Sigmoid colon (tissue), 4 donors: ENCODE results near the gene TCF7L1.

Source experiments
- EP300 ChIP-seq, 4 donors: sonication (generic); formaldehyde crosslinking; IDR thresholded peaks; one replicate each; pipeline ENCODE4 v1.6.1; 2017; ENCODE audit warnings: antibody characterized with exemption in 4 of 4
- POLR2A ChIP-seq, 2 donors: fragments of 450-650 bp; IDR thresholded peaks; one replicate each; pipeline ENCODE4 v1.6.1; 2016; ENCODE audit warnings: antibody characterized with exemption in 2 of 2, mild to moderate bottlenecking in 2 of 2, moderate library complexity in 2 of 2
- POLR2AphosphoS5 ChIP-seq, 4 donors: sonication (generic); formaldehyde crosslinking; IDR thresholded peaks; one replicate each; pipeline ENCODE4 v1.6.1; 2017; ENCODE audit warnings: antibody characterized with exemption in 4 of 4
- TF ChIP-seq, protein P1 (sequence below), 4 experiments: fragments of 450-650 bp in 3 of 4; fragments of 200-600 bp in 1 of 4; IDR thresholded peaks; one replicate each; pipeline ENCODE4 v1.5.1; 2016 to 2019; ENCODE audit warnings: antibody characterized with exemption in 4 of 4, mild to moderate bottlenecking in 3 of 4, moderate library complexity in 2 of 4

DNA sequence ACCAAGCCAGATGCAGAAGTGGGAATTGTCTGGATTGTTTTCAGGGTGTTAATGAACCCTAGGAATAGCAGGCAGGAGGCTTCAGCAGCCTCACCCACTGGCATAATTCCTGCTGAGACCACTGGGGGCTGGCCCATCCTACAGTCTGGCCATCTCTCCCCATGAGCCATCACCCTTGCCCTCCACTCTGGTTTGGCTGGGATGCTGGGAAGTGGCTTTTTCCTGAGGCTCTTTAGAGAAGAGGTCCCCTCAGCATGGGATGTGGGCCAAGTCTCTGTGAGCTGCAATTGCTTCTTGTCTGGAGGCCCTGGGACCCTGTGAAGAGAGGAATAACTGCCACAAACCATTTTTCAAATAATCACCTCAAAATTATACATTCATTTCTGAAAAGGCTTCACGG lies 4.0 kb downstream of the TCF7L1 start:
- TF ChIP-seq, protein P1, sequence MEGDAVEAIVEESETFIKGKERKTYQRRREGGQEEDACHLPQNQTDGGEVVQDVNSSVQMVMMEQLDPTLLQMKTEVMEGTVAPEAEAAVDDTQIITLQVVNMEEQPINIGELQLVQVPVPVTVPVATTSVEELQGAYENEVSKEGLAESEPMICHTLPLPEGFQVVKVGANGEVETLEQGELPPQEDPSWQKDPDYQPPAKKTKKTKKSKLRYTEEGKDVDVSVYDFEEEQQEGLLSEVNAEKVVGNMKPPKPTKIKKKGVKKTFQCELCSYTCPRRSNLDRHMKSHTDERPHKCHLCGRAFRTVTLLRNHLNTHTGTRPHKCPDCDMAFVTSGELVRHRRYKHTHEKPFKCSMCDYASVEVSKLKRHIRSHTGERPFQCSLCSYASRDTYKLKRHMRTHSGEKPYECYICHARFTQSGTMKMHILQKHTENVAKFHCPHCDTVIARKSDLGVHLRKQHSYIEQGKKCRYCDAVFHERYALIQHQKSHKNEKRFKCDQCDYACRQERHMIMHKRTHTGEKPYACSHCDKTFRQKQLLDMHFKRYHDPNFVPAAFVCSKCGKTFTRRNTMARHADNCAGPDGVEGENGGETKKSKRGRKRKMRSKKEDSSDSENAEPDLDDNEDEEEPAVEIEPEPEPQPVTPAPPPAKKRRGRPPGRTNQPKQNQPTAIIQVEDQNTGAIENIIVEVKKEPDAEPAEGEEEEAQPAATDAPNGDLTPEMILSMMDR (IDR thresholded peaks at IDR 0.05), result no peak
- TF ChIP-seq POLR2A (IDR thresholded peaks at IDR 0.05) (no peak), EP300 (IDR thresholded peaks at IDR 0.05) (no peak), POLR2AphosphoS5 (IDR thresholded peaks at IDR 0.05) (no peak)
